A549 (cell line): ENCODE results near the gene TPCN1. TPM values are rescaled to one million over a fixed set of nuclear protein-coding genes. Genes with fewer than 3 reads are reported as not detected.

Source experiments
- ATAC-seq, 2 experiments: fragments of 200-7000 bp in 1 of 2; fragments of >200 bp in 1 of 2; cut with Nextera tagmentation in 1 of 2; cut with Tn5 transposase in 1 of 2; 3 replicates each; pipeline versions ENCODE4 v1.8.0 to v1.9.1; 2018 to 2020; ENCODE audit warnings: mild to moderate bottlenecking in 1 of 2, moderate library complexity in 1 of 2
- CTCF ChIA-PET: fragments of 300-600 bp; sonication (Branson Sonifier 250); formaldehyde crosslinking; extraction: SDS; loops from one replicate; lab custom pipeline; 2021; ENCODE audit warnings: antibody characterized with exemption, inconsistent platforms; lab: Yijun Ruan, JAX
- POLR2A ChIA-PET: fragments of 350-600 bp; formaldehyde crosslinking; extraction: SDS; loops from one replicate; lab custom pipeline; 2021; ENCODE audit warnings: antibody characterized with exemption, inconsistent platforms; lab: Yijun Ruan, JAX
- DNase-seq, 2 experiments: peaks; one replicate each; pipeline versions ENCODE4 v3.0.0 to v3.0.0-alpha.2; 2011 to 2016; ENCODE audit warnings: low read depth in 1 of 2, low spot score in 1 of 2
- FAIRE-seq: peaks from 2 replicates; lab custom pipeline; 2011; peaks lifted over from hg19 to GRCh38; lab: Jason Lieb, UNC
- H3K27ac ChIP-seq, 2 experiments: fragments of >200 bp; sonication (Bioruptor Twin); formaldehyde crosslinking; 3 replicates each; pipeline ENCODE4 v1.5.1; 2016 to 2017
- H3K4me1 ChIP-seq: fragments of >200 bp; sonication (Bioruptor Twin); formaldehyde crosslinking; 3 replicates; pipeline ENCODE4 v1.6.1; 2016
- H3K4me2 ChIP-seq: fragments of >200 bp; sonication (Bioruptor Twin); formaldehyde crosslinking; 3 replicates; pipeline ENCODE4 v1.6.1; 2016
- H3K4me3 ChIP-seq: fragments of >200 bp; sonication (Bioruptor Twin); formaldehyde crosslinking; 3 replicates; pipeline ENCODE4 v1.5.1; 2016
- H3K9me3 ChIP-seq: fragments of >200 bp; sonication (Bioruptor Twin); formaldehyde crosslinking; 3 replicates; pipeline ENCODE4 v1.6.1; 2016
- BCL3 ChIP-seq: fragments of >200 bp; sonication (Bioruptor Twin); formaldehyde crosslinking; IDR thresholded peaks from 3 replicates; pipeline ENCODE4 v1.6.1; 2016
- CBX8 ChIP-seq: fragments of 200-600 bp; sonication (generic); IDR thresholded peaks from 2 replicates; pipeline ENCODE4 v1.6.1; 2016
- CHD4 ChIP-seq: fragments of 200-600 bp; sonication (generic); IDR thresholded peaks from 2 replicates; pipeline ENCODE4 v1.6.1; 2016; ENCODE audit warnings: antibody characterized with exemption, mild to moderate bottlenecking, borderline replicate concordance
- CTCF ChIP-seq: fragments of >200 bp; sonication (Bioruptor Twin); formaldehyde crosslinking; IDR thresholded peaks from 3 replicates; pipeline ENCODE4 v1.5.1; 2016
- E2F6 ChIP-seq: IDR thresholded peaks from 2 replicates; pipeline ENCODE4 v1.6.1; 2012; ENCODE audit warnings: low read depth, borderline replicate concordance
- ELK1 ChIP-seq: fragments of 150-350 bp; IDR thresholded peaks from 2 replicates; pipeline ENCODE4 v1.6.1; 2014; ENCODE audit warnings: low read depth, mild to moderate bottlenecking, low read length
- EP300 ChIP-seq, 2 experiments: fragments of >200 bp; sonication (Bioruptor Twin); formaldehyde crosslinking; IDR thresholded peaks; 2 replicates in 1 of 2; 3 replicates in 1 of 2; pipeline ENCODE4 v1.6.1; 2016 to 2017
- HES2 ChIP-seq: fragments of >200 bp; sonication (Bioruptor Twin); formaldehyde crosslinking; IDR thresholded peaks from 2 replicates; pipeline ENCODE4 v1.6.1; 2016
- HEYL ChIP-seq: fragments of 250-450 bp; sonication (Bioruptor Pico); IDR thresholded peaks from 2 replicates; pipeline ENCODE4 v1.8.0; 2021; ENCODE audit warnings: mild to moderate bottlenecking, moderate library complexity
- JUN ChIP-seq, 2 experiments: fragments of >200 bp; sonication (Bioruptor Twin); formaldehyde crosslinking; IDR thresholded peaks; 2 replicates in 1 of 2; 3 replicates in 1 of 2; pipeline ENCODE4 v1.6.1; 2016 to 2017
- JUNB ChIP-seq: fragments of >200 bp; sonication (Bioruptor Twin); formaldehyde crosslinking; IDR thresholded peaks from 2 replicates; pipeline ENCODE4 v1.6.1; 2016
- KDM1A ChIP-seq: fragments of 200-600 bp; sonication (generic); IDR thresholded peaks from 2 replicates; pipeline ENCODE4 v1.6.1; 2016; ENCODE audit warnings: low read depth, mild to moderate bottlenecking
- NPAS2 ChIP-seq: fragments of 250-450 bp; sonication (Bioruptor Pico); IDR thresholded peaks from 2 replicates; pipeline ENCODE4 v1.8.0; 2022; ENCODE audit warnings: mild to moderate bottlenecking, moderate library complexity, borderline replicate concordance
- NR3C1 ChIP-seq: fragments of >200 bp; sonication (Bioruptor Twin); formaldehyde crosslinking; IDR thresholded peaks from 3 replicates; pipeline ENCODE4 v1.6.1; 2017
- PHF8 ChIP-seq: fragments of 200-600 bp; sonication (generic); IDR thresholded peaks from 2 replicates; pipeline ENCODE4 v1.6.1; 2016; ENCODE audit warnings: low read depth, mild to moderate bottlenecking, antibody characterized with exemption, moderate library complexity, borderline replicate concordance
- POLR2A ChIP-seq: IDR thresholded peaks from 2 replicates; pipeline ENCODE4 v1.6.1; 2012; ENCODE audit warnings: mild to moderate bottlenecking, low read length
- POLR2AphosphoS2 ChIP-seq: conservative IDR thresholded peaks from 2 replicates; pipeline ENCODE4 v1.6.1; 2012; ENCODE audit warnings: low read length, improper control_type of control experiment, inconsistent platforms
- RCOR1 ChIP-seq: fragments of 150-350 bp; IDR thresholded peaks from 2 replicates; pipeline ENCODE4 v1.6.1; 2014; ENCODE audit warnings: antibody characterized with exemption, low read length, low read depth
- REST ChIP-seq: fragments of 200-600 bp; sonication (generic); IDR thresholded peaks from 2 replicates; pipeline ENCODE4 v1.6.1; 2016; ENCODE audit warnings: antibody characterized with exemption, mild to moderate bottlenecking, moderate library complexity
- RNF2 ChIP-seq: fragments of 200-600 bp; sonication (generic); IDR thresholded peaks from 2 replicates; pipeline ENCODE4 v1.6.1; 2016; ENCODE audit warnings: low read depth, mild to moderate bottlenecking, antibody characterized with exemption, moderate library complexity, borderline replicate concordance
- TP53 ChIP-seq: fragments of 250-450 bp; sonication (Bioruptor Pico); IDR thresholded peaks from 2 replicates; pipeline ENCODE4 v1.5.0; 2021; ENCODE audit warnings: mild to moderate bottlenecking, moderate library complexity
- USF2 ChIP-seq: fragments of 450-650 bp; IDR thresholded peaks from 2 replicates; pipeline ENCODE4 v1.6.1; 2014; ENCODE audit warnings: antibody characterized with exemption
- ZC3H11A ChIP-seq: fragments of 450-650 bp; IDR thresholded peaks from 2 replicates; pipeline ENCODE4 v1.6.1; 2014; ENCODE audit warnings: antibody characterized with exemption, mild to moderate bottlenecking
- ZFP36 ChIP-seq: fragments of 450-650 bp; IDR thresholded peaks from 2 replicates; pipeline ENCODE4 v1.6.1; 2014; ENCODE audit warnings: borderline replicate concordance; ENCODE audit not compliant: partially characterized antibody
- ZSCAN20 ChIP-seq: fragments of 250-450 bp; sonication (Bioruptor Pico); IDR thresholded peaks from 2 replicates; pipeline ENCODE4 v1.8.0; 2022; ENCODE audit warnings: mild to moderate bottlenecking, moderate library complexity
- WGBS: methylation state at CpG from one replicate; pipeline ENCODE4 v1.1.6; 2017; ENCODE audit errors: missing lambda C conversion rate; 5-methylcytosine and 5-hydroxymethylcytosine counted together
- polyA plus RNA-seq, 4 experiments: library from polyadenylated mRNA; depleted of rRNA in 3 of 4; stranded (reverse); fragments of >200 nt; fragmentation: RNase III in 1 of 4; extraction: RNeasy Plus Mini Kit Qiagen cat#74134 plus additional on column Dnase treatment in 1 of 4; gene quantifications; 2 replicates in 3 of 4; 3 replicates in 1 of 4; pipeline ENCODE4 v1.2.3, GENCODE V29; 2011 to 2017

The TPCN1 gene
- polyA plus RNA-seq, 2 of the 4 experiments (the other 2 are of a cell fraction) = 21.9 to 24.1 TPM

- FAIRE-seq (no peak), DNase-seq (no peak), ATAC-seq (peak in 1 of 2 experiments; percentile 32; a peak in 2 of 6 replicates)
- CTCF ChIA-PET = interaction anchor here (0.6 to 1.5 kb wide), 3 partner anchors 13 to 51 kb away, joined by 3 read pairs; no protein-coding TSS in a partner anchor
- POLR2A ChIA-PET = no interaction called here
- H3K4me3 ChIP-seq = no peak overlapping the region
- TF ChIP-seq KDM1A (no peak), RCOR1 (no peak), CBX8 (no peak), HEYL (CRISPR knock-in tag) (no peak), NR3C1 (no peak), ZFP36 (no peak), TP53 (CRISPR knock-in tag) (no peak), ZC3H11A (no peak), EP300 (IDR thresholded peaks at IDR 0.05) (no peak), BCL3 (no peak), RNF2 (no peak), POLR2AphosphoS2 (no peak), CHD4 (no peak), ZSCAN20 (CRISPR knock-in tag) (no peak), NPAS2 (CRISPR knock-in tag) (no peak), CTCF (no peak), E2F6 (no peak), REST (no peak), PHF8 (no peak), JUNB (no peak)
- peaks cover 3% of the 10 kb centered on the region; the same call in 1 of the 3 replicates for H3K4me1 ChIP-seq
- no peak overlapping the region for H3K27ac ChIP-seq
- no peak overlapping the region for H3K4me2 ChIP-seq
- H3K9me3 ChIP-seq = no peaks in the 10 kb centered on the region
- WGBS = 90% methylated on average over 7 of the region's 7 CpGs
These were observed 46.4 kb downstream of the TPCN1 start for GRCh38 chr12:113267621-113268020.

- no peaks in the 10 kb centered on the region for H3K9me3 ChIP-seq
- CTCF ChIA-PET = interaction anchor here (0.6 to 1.5 kb wide), 2 partner anchors 43 to 52 kb away, joined by 3 read pairs; no protein-coding TSS in a partner anchor
- ATAC-seq (no peak), FAIRE-seq (no peak)
- peaks cover 3% of the 10 kb centered on the region; the same call in 1 of the 3 replicates for H3K4me1 ChIP-seq
- H3K27ac ChIP-seq = no peak overlapping the region
- H3K4me3 ChIP-seq = no peak overlapping the region
- H3K4me2 ChIP-seq = no peak overlapping the region
- TF ChIP-seq EP300 (IDR thresholded peaks at IDR 0.05) = no peak
- no peak for TF ChIP-seq CBX8
- no peak for TF ChIP-seq JUN (IDR thresholded peaks at IDR 0.05)
- no peak for TF ChIP-seq JUNB
- no peak for TF ChIP-seq PHF8
- no peak for TF ChIP-seq NPAS2 (CRISPR knock-in tag)
- no peak for TF ChIP-seq ZC3H11A
- no peak for TF ChIP-seq POLR2A
- no peak for TF ChIP-seq RCOR1
- no peak for TF ChIP-seq ELK1
- TF ChIP-seq HES2 = no peak
- TF ChIP-seq USF2 = no peak
- TF ChIP-seq, all 56 proteins: peak for 0
- 92% methylated on average over 9 of the region's 12 CpGs for WGBS
- DNase-seq = no peak
- POLR2A ChIA-PET = no interaction called here
These were observed 46.9 kb downstream of the TPCN1 start for GRCh38 chr12:113268136-113268535.
